Measurements from ENCODE around the gene SPON2.

The SPON2 gene

DNA sequence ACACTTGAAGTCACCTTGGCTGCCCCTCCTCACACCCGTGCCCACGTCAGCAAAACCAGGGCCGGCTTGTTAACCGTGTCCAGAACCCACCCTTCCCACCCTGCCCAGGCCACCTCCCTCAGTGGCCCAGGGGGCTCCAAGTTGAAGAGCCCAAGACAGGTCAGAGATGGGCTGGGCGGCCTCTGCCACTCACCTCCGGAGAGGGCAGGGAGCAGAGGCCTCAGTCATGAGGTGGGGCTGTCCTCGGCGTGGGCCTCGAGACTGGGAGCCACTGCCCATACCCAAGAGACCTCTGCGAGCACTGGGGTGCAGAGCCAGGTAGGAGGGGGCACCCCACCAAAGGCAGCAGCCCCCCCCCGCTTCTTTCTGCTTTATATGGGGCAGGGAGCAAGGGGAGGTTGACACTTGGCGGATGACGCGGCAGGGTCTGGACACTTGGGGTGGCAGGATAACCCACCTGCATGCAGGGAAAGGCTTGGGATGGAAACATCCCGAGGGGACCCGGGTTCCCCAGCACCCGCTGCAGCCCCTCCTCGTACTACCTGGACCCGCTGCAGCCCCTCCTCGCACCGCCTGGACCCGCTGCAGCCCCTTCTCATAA is 38.0 kb upstream of the SPON2 start:
- Mint-ChIP-seq H3K27ac (no peak overlapping the region), H3K4me1 (peaks cover 18% of the 10 kb centered on the region), H3K27me3 (ENCODE audit: low read depth, poor library complexity) (no peaks in the 10 kb centered on the region), H3K4me3 (no peak overlapping the region), H3K36me3 (ENCODE audit: low read depth) (no peaks in the 10 kb centered on the region), H3K9me3 (no peaks in the 10 kb centered on the region)
- TF ChIP-seq, protein P1, sequence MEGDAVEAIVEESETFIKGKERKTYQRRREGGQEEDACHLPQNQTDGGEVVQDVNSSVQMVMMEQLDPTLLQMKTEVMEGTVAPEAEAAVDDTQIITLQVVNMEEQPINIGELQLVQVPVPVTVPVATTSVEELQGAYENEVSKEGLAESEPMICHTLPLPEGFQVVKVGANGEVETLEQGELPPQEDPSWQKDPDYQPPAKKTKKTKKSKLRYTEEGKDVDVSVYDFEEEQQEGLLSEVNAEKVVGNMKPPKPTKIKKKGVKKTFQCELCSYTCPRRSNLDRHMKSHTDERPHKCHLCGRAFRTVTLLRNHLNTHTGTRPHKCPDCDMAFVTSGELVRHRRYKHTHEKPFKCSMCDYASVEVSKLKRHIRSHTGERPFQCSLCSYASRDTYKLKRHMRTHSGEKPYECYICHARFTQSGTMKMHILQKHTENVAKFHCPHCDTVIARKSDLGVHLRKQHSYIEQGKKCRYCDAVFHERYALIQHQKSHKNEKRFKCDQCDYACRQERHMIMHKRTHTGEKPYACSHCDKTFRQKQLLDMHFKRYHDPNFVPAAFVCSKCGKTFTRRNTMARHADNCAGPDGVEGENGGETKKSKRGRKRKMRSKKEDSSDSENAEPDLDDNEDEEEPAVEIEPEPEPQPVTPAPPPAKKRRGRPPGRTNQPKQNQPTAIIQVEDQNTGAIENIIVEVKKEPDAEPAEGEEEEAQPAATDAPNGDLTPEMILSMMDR (IDR thresholded peaks at IDR 0.05) = no peak
- no peak for DNase-seq

DNA sequence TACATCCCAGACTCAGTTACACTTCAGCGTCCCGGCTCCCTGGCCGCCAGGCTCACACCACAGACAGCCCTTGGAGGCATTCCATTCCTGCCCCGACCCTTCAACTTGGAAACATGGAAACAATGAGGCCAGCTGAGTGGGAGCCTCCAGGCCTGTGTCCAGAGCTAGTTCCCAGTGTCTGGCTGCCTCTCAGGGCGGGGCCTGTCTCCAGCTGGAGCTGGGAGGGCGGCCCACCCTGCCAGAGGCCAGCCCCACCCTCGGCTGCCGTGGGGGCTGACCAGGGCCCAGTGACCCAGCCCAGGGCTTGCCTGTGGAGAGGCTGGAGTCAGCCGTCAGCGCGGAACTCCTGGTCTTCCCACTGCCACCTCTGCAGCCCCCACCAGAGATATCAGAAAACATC is 37.4 kb upstream of the SPON2 start:
- Mint-ChIP-seq H3K36me3 (ENCODE audit: low read depth) (no peaks in the 10 kb centered on the region), H3K27me3 (ENCODE audit: low read depth, poor library complexity) (no peaks in the 10 kb centered on the region), H3K9me3 (no peaks in the 10 kb centered on the region), H3K4me1 (peaks cover 18% of the 10 kb centered on the region), H3K4me3 (no peak overlapping the region), H3K27ac (no peak overlapping the region)
- peak; percentile 38 for DNase-seq
- TF ChIP-seq, protein P1 (IDR thresholded peaks at IDR 0.05) = no peak

DNA sequence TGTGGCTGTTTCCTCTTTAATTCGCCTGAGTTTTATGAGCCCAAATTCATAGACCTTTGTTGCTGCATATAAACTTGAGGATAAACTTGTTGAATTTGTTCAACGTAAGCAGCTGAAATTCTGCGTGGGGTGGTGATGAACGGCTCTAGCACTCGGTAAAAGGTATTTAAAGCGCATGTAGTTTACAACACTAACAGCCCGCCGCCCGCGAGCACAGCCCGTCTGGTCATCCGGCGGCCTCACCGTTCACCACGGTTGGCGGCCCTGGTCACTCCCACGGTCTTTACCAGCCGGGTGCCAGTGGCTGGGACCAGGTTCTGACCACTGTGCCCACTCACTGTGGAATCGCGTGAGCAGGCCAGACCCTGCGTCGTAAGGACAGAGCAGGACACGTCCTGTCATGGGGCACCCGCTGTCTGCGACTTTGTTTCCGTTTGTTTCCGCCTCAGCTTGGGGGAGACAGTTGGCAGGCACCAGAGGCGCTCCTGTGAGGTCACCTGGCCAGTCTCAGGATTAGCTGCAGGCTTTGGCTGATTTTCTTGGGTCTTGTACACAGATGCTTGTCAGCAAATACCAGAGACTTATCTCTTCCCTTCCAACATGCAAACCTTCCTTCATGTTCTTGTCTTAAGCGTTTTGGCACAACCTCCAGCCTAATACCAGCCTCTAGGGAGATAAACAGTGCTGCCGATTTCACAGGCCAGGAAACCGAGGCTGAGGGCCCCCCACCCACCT is 36.8 kb upstream of the SPON2 start:
- TF ChIP-seq, protein P1 (IDR thresholded peaks at IDR 0.05) = no peak
- peak overlapping the region; percentile 86 for H3K27ac Mint-ChIP-seq
- no peaks in the 10 kb centered on the region for H3K27me3 Mint-ChIP-seq (ENCODE audit: low read depth, poor library complexity)
- no peaks in the 10 kb centered on the region for H3K9me3 Mint-ChIP-seq
- peaks cover 18% of the 10 kb centered on the region for H3K4me1 Mint-ChIP-seq
- peaks cover 6% of the 10 kb centered on the region for H3K36me3 Mint-ChIP-seq (ENCODE audit: low read depth)
- H3K4me3 Mint-ChIP-seq = no peak overlapping the region
- no peak for DNase-seq

DNA sequence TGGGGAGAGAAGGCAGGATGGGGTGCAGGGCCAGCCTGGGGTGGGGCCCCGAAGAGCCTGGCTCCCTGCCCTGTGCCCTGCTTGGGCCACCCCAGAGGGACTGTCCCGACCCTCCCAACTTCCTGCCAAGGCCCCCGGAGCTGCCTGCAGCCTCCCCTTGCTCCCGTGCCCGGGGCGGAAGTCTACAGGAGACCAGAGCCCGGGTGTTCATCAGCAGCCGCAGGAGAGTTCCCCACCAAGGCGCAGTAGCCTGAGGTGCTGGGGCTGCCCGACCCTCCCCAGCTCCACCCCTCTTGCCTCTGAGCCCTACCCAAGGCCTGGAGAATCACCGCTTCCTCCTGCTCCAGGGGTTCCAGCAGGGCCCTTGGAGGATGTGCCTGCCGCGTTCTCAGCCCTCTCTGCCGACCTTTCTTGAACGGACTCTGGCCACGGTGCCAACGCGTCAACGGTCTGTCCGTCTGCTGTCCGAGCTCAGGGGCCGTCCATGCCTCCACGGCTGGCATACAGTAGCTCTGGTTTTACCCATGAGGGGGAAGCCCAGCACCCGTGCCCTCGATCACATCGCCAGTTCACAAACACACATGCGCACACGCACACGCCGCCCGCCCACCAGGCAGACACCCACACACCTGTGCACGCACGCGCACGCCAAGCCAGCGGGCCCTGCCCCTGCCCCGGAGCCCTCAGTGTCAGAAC is 36.0 kb upstream of the SPON2 start:
- H3K27ac Mint-ChIP-seq = peak overlapping the region; percentile 86
- peaks cover 18% of the 10 kb centered on the region for H3K4me1 Mint-ChIP-seq
- no peak overlapping the region for H3K4me3 Mint-ChIP-seq
- H3K9me3 Mint-ChIP-seq = no peaks in the 10 kb centered on the region
- TF ChIP-seq, protein P1 (IDR thresholded peaks at IDR 0.05) = no peak
- peaks cover 2% of the 10 kb centered on the region for H3K27me3 Mint-ChIP-seq (ENCODE audit: low read depth, poor library complexity)
- H3K36me3 Mint-ChIP-seq (ENCODE audit: low read depth) = peaks cover 8% of the 10 kb centered on the region
- DNase-seq = no peak

DNA sequence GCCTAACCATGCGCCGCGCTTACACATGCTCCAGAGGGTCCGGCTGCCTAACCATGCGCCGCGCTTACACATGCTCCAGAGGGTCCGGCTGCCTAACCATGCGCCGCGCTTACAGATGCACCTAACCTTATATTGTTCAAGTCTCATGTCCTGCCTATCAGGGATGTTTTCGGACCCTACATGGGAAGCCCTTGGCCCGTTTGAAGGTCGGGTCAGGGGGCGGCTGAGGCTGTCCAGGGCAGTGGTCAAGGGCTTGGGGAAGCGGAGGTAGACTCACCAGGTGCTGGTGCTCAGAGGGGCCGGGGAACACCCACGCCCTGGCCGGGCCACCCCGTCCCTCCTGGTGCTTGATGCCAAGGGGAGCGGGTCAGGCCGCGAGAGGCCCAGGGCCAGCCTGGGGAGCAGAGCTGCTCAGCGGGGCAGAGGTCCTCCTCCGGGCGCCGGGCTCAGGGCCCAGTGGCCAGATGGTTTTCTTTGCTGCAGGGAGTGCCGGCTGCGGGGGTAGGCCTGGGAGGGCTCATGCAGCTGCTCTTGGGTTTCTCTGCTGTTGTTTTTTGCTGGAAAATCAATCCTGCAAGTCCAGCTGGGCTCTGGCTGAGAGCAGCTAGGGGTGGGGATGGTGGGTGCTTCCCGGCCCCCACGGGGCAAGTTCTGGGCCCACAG is 35.4 kb upstream of the SPON2 start:
- Mint-ChIP-seq H3K27ac (peak overlapping the region; percentile 83), H3K9me3 (no peaks in the 10 kb centered on the region), H3K27me3 (ENCODE audit: low read depth, poor library complexity) (peaks cover 2% of the 10 kb centered on the region), H3K36me3 (ENCODE audit: low read depth) (peaks cover 8% of the 10 kb centered on the region), H3K4me3 (no peak overlapping the region), H3K4me1 (peaks cover 23% of the 10 kb centered on the region)
- no peak for DNase-seq
- TF ChIP-seq, protein P1 (IDR thresholded peaks at IDR 0.05) = no peak
